HEK293 (cell line): ENCODE measurements around the gene NPAS2.

ENCODE experiments used
- IKZF3 ChIP-seq: fragments of 450-650 bp; IDR thresholded peaks from 2 replicates; pipeline ENCODE4 v1.5.0; 2018; ENCODE audit warnings: missing biosample characterization, mild to moderate bottlenecking, missing genetic modification characterization, moderate library complexity
- KLF1 ChIP-seq: fragments of 450-650 bp; formaldehyde crosslinking; IDR thresholded peaks from 2 replicates; pipeline ENCODE4 v1.5.1; 2016; ENCODE audit warnings: missing biosample characterization, missing genetic modification characterization
- SALL2 ChIP-seq: fragments of 450-650 bp; formaldehyde crosslinking; IDR thresholded peaks from 2 replicates; pipeline ENCODE4 v1.5.0; 2017; ENCODE audit warnings: missing biosample characterization, mild to moderate bottlenecking, missing genetic modification characterization, borderline replicate concordance
- ZBTB1 ChIP-seq: fragments of 450-650 bp; formaldehyde crosslinking; IDR thresholded peaks from 2 replicates; pipeline ENCODE4 v1.5.1; 2016; ENCODE audit warnings: missing biosample characterization, missing genetic modification characterization
- ZBTB7A ChIP-seq: fragments of 450-650 bp; formaldehyde crosslinking; IDR thresholded peaks from 2 replicates; pipeline ENCODE4 v1.5.1; 2016; ENCODE audit warnings: low read depth, missing biosample characterization, missing genetic modification characterization
- ZFP3 ChIP-seq: fragments of 450-650 bp; formaldehyde crosslinking; IDR thresholded peaks from 2 replicates; pipeline ENCODE4 v1.5.1; 2016; ENCODE audit warnings: low read depth, missing biosample characterization, missing genetic modification characterization
- ZFP37 ChIP-seq: fragments of 450-650 bp; formaldehyde crosslinking; IDR thresholded peaks from 2 replicates; pipeline ENCODE4 v1.5.1; 2016; ENCODE audit warnings: missing biosample characterization, missing genetic modification characterization
- ZFP69B ChIP-seq: fragments of 450-650 bp; formaldehyde crosslinking; IDR thresholded peaks from 2 replicates; pipeline ENCODE4 v1.5.1; 2016; ENCODE audit warnings: missing biosample characterization, missing genetic modification characterization
- ZNF140 ChIP-seq: fragments of 450-650 bp; formaldehyde crosslinking; IDR thresholded peaks from 2 replicates; pipeline ENCODE4 v1.5.1; 2016; ENCODE audit warnings: missing biosample characterization, missing genetic modification characterization
- ZNF146 ChIP-seq: fragments of 450-650 bp; formaldehyde crosslinking; IDR thresholded peaks from 2 replicates; pipeline ENCODE4 v1.5.1; 2016; ENCODE audit warnings: missing biosample characterization, missing genetic modification characterization
- ZNF169 ChIP-seq: fragments of 450-650 bp; formaldehyde crosslinking; IDR thresholded peaks from 2 replicates; pipeline ENCODE4 v1.5.1; 2016; ENCODE audit warnings: missing biosample characterization, missing genetic modification characterization
- ZNF175 ChIP-seq: fragments of 450-650 bp; formaldehyde crosslinking; IDR thresholded peaks from 2 replicates; pipeline ENCODE4 v1.5.1; 2016; ENCODE audit warnings: missing biosample characterization, missing genetic modification characterization
- ZNF19 ChIP-seq: fragments of 450-650 bp; formaldehyde crosslinking; IDR thresholded peaks from 2 replicates; pipeline ENCODE4; 2016; ENCODE audit warnings: missing biosample characterization, missing genetic modification characterization, low read depth
- ZNF2 ChIP-seq: fragments of 450-650 bp; formaldehyde crosslinking; IDR thresholded peaks from 2 replicates; pipeline ENCODE4 v1.5.1; 2016; ENCODE audit warnings: missing biosample characterization, missing genetic modification characterization
- ZNF211 ChIP-seq: fragments of 450-650 bp; formaldehyde crosslinking; IDR thresholded peaks from 2 replicates; pipeline ENCODE4 v1.5.1; 2016; ENCODE audit warnings: low read depth, missing biosample characterization, missing genetic modification characterization
- ZNF223 ChIP-seq: fragments of 450-650 bp; formaldehyde crosslinking; IDR thresholded peaks from 2 replicates; pipeline ENCODE4 v1.5.1; 2016; ENCODE audit warnings: missing biosample characterization, missing genetic modification characterization
- ZNF239 ChIP-seq: fragments of 450-650 bp; formaldehyde crosslinking; IDR thresholded peaks from 2 replicates; pipeline ENCODE4 v1.5.1; 2016; ENCODE audit warnings: missing biosample characterization, missing genetic modification characterization
- ZNF423 ChIP-seq: fragments of 450-650 bp; formaldehyde crosslinking; IDR thresholded peaks from 2 replicates; pipeline ENCODE4 v1.5.1; 2016; ENCODE audit warnings: missing biosample characterization, missing genetic modification characterization
- ZNF48 ChIP-seq: fragments of 450-650 bp; formaldehyde crosslinking; IDR thresholded peaks from 2 replicates; pipeline ENCODE4 v1.5.1; 2016; ENCODE audit warnings: missing biosample characterization, missing genetic modification characterization
- ZNF530 ChIP-seq: fragments of 450-650 bp; formaldehyde crosslinking; IDR thresholded peaks from 2 replicates; pipeline ENCODE4 v1.5.1; 2016; ENCODE audit warnings: low read depth, missing biosample characterization, missing genetic modification characterization
- ZNF571 ChIP-seq: fragments of 450-650 bp; formaldehyde crosslinking; IDR thresholded peaks from 2 replicates; pipeline ENCODE4 v1.5.0; 2017; ENCODE audit warnings: missing biosample characterization, missing genetic modification characterization
- ZNF670 ChIP-seq: fragments of 450-650 bp; formaldehyde crosslinking; IDR thresholded peaks from 2 replicates; pipeline ENCODE4 v1.5.1; 2016; ENCODE audit warnings: missing biosample characterization, missing genetic modification characterization, low read depth
- ZNF776 ChIP-seq: fragments of 450-650 bp; formaldehyde crosslinking; IDR thresholded peaks from 2 replicates; pipeline ENCODE4 v1.5.0; 2017; ENCODE audit warnings: missing biosample characterization, missing genetic modification characterization, borderline replicate concordance
- ZNF791 ChIP-seq: fragments of 450-650 bp; formaldehyde crosslinking; IDR thresholded peaks from 2 replicates; pipeline ENCODE4 v1.5.1; 2016; ENCODE audit warnings: missing biosample characterization, missing genetic modification characterization
- ZNF837 ChIP-seq: fragments of 450-650 bp; formaldehyde crosslinking; IDR thresholded peaks from 2 replicates; pipeline ENCODE4 v1.5.1; 2016; ENCODE audit warnings: missing biosample characterization, missing genetic modification characterization
- ZSCAN30 ChIP-seq: fragments of 450-650 bp; IDR thresholded peaks from 2 replicates; pipeline ENCODE4 v1.5.1; 2018; ENCODE audit warnings: missing biosample characterization, mild to moderate bottlenecking, missing genetic modification characterization, moderate library complexity
- TF ChIP-seq, protein P1 (sequence below): fragments of 450-650 bp; formaldehyde crosslinking; IDR thresholded peaks from 2 replicates; pipeline ENCODE4 v1.5.1; 2016; ENCODE audit warnings: missing biosample characterization, missing genetic modification characterization
- TF ChIP-seq, protein P2 (sequence below): fragments of 450-650 bp; formaldehyde crosslinking; IDR thresholded peaks from 2 replicates; pipeline ENCODE4 v1.5.1; 2016; ENCODE audit warnings: missing biosample characterization, missing genetic modification characterization, low read depth
- TF ChIP-seq, protein P3 (sequence below): fragments of 450-650 bp; formaldehyde crosslinking; conservative IDR thresholded peaks from 2 replicates; pipeline ENCODE4 v1.5.1; 2016; ENCODE audit warnings: low read depth, missing biosample characterization, missing genetic modification characterization
- TF ChIP-seq, protein P4 (sequence below): fragments of 450-650 bp; formaldehyde crosslinking; IDR thresholded peaks from 2 replicates; pipeline ENCODE4 v1.5.1; 2017; ENCODE audit warnings: missing biosample characterization, missing genetic modification characterization

The NPAS2 gene

DNA sequence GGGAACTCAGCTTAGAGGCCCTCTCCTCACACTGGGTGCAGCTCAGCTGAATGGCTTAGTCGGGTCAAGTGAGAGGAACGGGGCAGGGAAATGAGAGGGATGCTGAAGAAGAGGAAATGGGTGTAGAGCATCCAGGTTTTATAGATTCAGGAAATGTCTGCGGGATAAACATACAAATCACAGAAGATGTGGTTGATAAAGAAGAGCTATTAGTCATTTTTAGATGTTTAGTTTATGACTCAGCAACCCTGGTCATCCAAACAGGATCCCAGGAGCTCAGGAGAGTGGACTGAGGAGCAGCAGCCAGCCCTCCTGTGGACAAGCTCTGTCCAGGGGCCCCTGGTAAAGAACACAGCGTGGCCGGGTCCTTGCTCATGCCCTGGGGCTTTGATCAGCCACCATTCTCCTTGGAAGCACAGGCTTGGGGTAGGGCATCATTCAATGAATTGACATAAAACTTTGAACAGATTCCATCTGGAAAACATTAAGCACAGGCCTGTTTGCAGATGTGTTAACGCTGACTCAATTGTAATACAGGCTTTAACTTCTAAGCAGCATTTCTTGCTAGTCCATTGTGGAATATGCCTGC, 83.0 kb downstream of the NPAS2 start (continued):
- no peak for TF ChIP-seq ZNF2 (tag by site-specific recombination)
- TF ChIP-seq ZNF791 (tag by site-specific recombination): no peak
- TF ChIP-seq ZNF140: no peak
- no peak for TF ChIP-seq ZBTB7A (tag by site-specific recombination)
- TF ChIP-seq, protein P1, sequence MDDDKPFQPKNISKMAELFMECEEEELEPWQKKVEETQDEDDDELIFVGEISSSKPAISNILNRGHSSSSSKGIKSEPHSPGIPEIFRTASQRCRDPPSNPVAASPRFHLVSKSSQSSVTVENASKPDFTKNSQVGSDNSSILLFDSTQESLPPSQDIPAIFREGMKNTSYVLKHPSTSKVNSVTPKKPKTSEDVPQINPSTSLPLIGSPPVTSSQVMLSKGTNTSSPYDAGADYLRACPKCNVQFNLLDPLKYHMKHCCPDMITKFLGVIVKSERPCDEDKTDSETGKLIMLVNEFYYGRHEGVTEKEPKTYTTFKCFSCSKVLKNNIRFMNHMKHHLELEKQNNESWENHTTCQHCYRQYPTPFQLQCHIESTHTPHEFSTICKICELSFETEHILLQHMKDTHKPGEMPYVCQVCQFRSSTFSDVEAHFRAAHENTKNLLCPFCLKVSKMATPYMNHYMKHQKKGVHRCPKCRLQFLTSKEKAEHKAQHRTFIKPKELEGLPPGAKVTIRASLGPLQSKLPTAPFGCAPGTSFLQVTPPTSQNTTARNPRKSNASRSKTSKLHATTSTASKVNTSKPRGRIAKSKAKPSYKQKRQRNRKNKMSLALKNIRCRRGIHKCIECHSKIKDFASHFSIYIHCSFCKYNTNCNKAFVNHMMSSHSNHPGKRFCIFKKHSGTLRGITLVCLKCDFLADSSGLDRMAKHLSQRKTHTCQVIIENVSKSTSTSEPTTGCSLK (tag by site-specific recombination): no peak
- TF ChIP-seq, protein P2, sequence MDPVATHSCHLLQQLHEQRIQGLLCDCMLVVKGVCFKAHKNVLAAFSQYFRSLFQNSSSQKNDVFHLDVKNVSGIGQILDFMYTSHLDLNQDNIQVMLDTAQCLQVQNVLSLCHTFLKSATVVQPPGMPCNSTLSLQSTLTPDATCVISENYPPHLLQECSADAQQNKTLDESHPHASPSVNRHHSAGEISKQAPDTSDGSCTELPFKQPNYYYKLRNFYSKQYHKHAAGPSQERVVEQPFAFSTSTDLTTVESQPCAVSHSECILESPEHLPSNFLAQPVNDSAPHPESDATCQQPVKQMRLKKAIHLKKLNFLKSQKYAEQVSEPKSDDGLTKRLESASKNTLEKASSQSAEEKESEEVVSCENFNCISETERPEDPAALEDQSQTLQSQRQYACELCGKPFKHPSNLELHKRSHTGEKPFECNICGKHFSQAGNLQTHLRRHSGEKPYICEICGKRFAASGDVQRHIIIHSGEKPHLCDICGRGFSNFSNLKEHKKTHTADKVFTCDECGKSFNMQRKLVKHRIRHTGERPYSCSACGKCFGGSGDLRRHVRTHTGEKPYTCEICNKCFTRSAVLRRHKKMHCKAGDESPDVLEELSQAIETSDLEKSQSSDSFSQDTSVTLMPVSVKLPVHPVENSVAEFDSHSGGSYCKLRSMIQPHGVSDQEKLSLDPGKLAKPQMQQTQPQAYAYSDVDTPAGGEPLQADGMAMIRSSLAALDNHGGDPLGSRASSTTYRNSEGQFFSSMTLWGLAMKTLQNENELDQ: no peak
- no peak for TF ChIP-seq ZSCAN30 (tag by site-specific recombination)
- no peak for TF ChIP-seq ZNF530 (tag by site-specific recombination)
- no peak for TF ChIP-seq ZFP69B (tag by site-specific recombination)
- no peak for TF ChIP-seq ZNF223 (tag by site-specific recombination)
- TF ChIP-seq ZNF837 (tag by site-specific recombination): no peak
- no peak for TF ChIP-seq ZNF169
- no peak for TF ChIP-seq ZNF19 (tag by site-specific recombination)
- TF ChIP-seq ZFP3: no peak
- no peak for TF ChIP-seq ZNF175 (tag by site-specific recombination)
- no peak for TF ChIP-seq ZNF239 (tag by site-specific recombination)
- no peak for TF ChIP-seq ZNF571 (tag by site-specific recombination)
- TF ChIP-seq ZNF211 (tag by site-specific recombination): no peak
- no peak for TF ChIP-seq ZNF48 (tag by site-specific recombination)
- 0 out of 2 replicates have a peak, but pooled peaks have one; percentile 9 for TF ChIP-seq IKZF3 (tag by site-specific recombination)
- TF ChIP-seq ZNF146: no peak
- no peak for TF ChIP-seq SALL2 (tag by site-specific recombination)
- 0 out of 2 replicates have a peak, but pooled peaks have one; percentile 28 for TF ChIP-seq KLF1 (tag by site-specific recombination)
- peak; percentile 87; the same call in 1 of the 2 replicates for TF ChIP-seq ZBTB1 (tag by site-specific recombination)
- TF ChIP-seq ZNF776: no peak
- TF ChIP-seq ZFP37 (tag by site-specific recombination): peak; percentile 82; the same call in 1 of the 2 replicates
- TF ChIP-seq ZNF670 (tag by site-specific recombination): no peak
- no peak for TF ChIP-seq ZNF423 (tag by site-specific recombination)
- TF ChIP-seq, protein P3, sequence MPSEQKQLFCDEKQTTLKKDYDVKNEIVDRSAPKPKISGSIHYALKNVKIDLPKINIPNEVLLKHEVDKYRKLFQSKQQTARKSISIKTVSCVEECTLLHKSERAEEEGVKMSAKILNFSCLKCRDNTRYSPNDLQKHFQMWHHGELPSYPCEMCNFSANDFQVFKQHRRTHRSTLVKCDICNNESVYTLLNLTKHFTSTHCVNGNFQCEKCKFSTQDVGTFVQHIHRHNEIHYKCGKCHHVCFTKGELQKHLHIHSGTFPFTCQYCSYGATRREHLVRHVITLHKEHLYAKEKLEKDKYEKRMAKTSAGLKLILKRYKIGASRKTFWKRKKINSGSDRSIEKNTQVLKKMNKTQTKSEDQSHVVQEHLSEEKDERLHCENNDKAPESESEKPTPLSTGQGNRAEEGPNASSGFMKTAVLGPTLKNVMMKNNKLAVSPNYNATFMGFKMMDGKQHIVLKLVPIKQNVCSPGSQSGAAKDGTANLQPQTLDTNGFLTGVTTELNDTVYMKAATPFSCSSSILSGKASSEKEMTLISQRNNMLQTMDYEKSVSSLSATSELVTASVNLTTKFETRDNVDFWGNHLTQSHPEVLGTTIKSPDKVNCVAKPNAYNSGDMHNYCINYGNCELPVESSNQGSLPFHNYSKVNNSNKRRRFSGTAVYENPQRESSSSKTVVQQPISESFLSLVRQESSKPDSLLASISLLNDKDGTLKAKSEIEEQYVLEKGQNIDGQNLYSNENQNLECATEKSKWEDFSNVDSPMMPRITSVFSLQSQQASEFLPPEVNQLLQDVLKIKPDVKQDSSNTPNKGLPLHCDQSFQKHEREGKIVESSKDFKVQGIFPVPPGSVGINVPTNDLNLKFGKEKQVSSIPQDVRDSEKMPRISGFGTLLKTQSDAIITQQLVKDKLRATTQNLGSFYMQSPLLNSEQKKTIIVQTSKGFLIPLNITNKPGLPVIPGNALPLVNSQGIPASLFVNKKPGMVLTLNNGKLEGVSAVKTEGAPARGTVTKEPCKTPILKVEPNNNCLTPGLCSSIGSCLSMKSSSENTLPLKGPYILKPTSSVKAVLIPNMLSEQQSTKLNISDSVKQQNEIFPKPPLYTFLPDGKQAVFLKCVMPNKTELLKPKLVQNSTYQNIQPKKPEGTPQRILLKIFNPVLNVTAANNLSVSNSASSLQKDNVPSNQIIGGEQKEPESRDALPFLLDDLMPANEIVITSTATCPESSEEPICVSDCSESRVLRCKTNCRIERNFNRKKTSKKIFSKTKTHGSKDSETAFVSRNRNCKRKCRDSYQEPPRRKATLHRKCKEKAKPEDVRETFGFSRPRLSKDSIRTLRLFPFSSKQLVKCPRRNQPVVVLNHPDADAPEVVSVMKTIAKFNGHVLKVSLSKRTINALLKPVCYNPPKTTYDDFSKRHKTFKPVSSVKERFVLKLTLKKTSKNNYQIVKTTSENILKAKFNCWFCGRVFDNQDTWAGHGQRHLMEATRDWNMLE (tag by site-specific recombination): peak; percentile 33; the same call in 1 of the 2 replicates
- TF ChIP-seq, protein P4, sequence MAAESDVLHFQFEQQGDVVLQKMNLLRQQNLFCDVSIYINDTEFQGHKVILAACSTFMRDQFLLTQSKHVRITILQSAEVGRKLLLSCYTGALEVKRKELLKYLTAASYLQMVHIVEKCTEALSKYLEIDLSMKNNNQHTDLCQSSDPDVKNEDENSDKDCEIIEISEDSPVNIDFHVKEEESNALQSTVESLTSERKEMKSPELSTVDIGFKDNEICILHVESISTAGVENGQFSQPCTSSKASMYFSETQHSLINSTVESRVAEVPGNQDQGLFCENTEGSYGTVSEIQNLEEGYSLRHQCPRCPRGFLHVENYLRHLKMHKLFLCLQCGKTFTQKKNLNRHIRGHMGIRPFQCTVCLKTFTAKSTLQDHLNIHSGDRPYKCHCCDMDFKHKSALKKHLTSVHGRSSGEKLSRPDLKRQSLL (tag by site-specific recombination): no peak
